HepG2 (cell line): Measurements from ENCODE around the gene MYCBP2. TPM values are rescaled to one million over a fixed set of nuclear protein-coding genes. Genes with fewer than 3 reads are reported as not detected.
A peak's percentile ranks its signal among the peaks of the same experiment; 100 is the strongest.

ENCODE experiments used
- HOMEZ ChIP-seq: IDR thresholded peaks from 2 replicates; pipeline ENCODE4 v1.6.1; 2016; ENCODE audit warnings: low read depth
- MED8 ChIP-seq: sonication (generic); formaldehyde crosslinking; IDR thresholded peaks from 2 replicates; pipeline ENCODE4 v1.8.1; 2023; ENCODE audit warnings: mild to moderate bottlenecking, missing genetic modification reagents; ENCODE audit not compliant: insufficient replicate concordance
- MEF2D ChIP-seq: sonication (generic); formaldehyde crosslinking; IDR thresholded peaks from 2 replicates; pipeline ENCODE4 v1.5.1; 2020; ENCODE audit warnings: mild to moderate bottlenecking, missing genetic modification reagents
- PBX3 ChIP-seq: sonication (generic); formaldehyde crosslinking; IDR thresholded peaks from 2 replicates; pipeline ENCODE4 v1.8.1; 2023; ENCODE audit warnings: missing genetic modification reagents, inconsistent platforms, borderline replicate concordance
- ZNF18 ChIP-seq: sonication (generic); formaldehyde crosslinking; IDR thresholded peaks from 2 replicates; pipeline ENCODE4 v1.8.0; 2022; ENCODE audit warnings: mild to moderate bottlenecking, missing genetic modification reagents; ENCODE audit not compliant: insufficient replicate concordance
- ZNF180 ChIP-seq: sonication (generic); formaldehyde crosslinking; IDR thresholded peaks from 2 replicates; pipeline ENCODE4 v1.4.0; 2020; ENCODE audit warnings: low read depth, missing genetic modification reagents, borderline replicate concordance
- ZNF292 ChIP-seq: sonication (generic); formaldehyde crosslinking; IDR thresholded peaks from 2 replicates; pipeline ENCODE4 v1.8.1; 2022; ENCODE audit warnings: mild to moderate bottlenecking, low read depth, missing genetic modification reagents, borderline replicate concordance
- ZNF562 ChIP-seq: sonication (generic); formaldehyde crosslinking; IDR thresholded peaks from 2 replicates; pipeline ENCODE4 v1.8.0; 2022; ENCODE audit warnings: missing genetic modification reagents, borderline replicate concordance
- ZNF747 ChIP-seq: sonication (generic); formaldehyde crosslinking; IDR thresholded peaks from 2 replicates; pipeline ENCODE4 v1.8.1; 2023; ENCODE audit warnings: missing genetic modification reagents, mild to moderate bottlenecking, borderline replicate concordance
- polyA plus RNA-seq, 8 experiments: library from polyadenylated mRNA; depleted of rRNA in 3 of 8; stranded (reverse) in 7 of 8; unstranded in 1 of 8; fragments of >200 nt; fragmentation: Illumina TruSeq in 4 of 8; extraction: Trizol in 4 of 8; gene quantifications; 2 replicates each; pipeline versions ENCODE4 v1.2.1 to v1.2.3, GENCODE V29; 2011 to 2016; ENCODE audit warnings: low read depth in 4 of 8, missing spikeins in 1 of 8, mixed read lengths in 1 of 8; ENCODE audit not compliant: insufficient read depth in 1 of 8
- total RNA-seq, 5 experiments: library from RNA; depleted of rRNA; stranded (reverse); fragments of >200 nt; fragmentation: Illumina TruSeq; extraction: Trizol; gene quantifications; 2 replicates each; pipeline ENCODE4 v1.2.3, GENCODE V29; 2016; ENCODE audit warnings: low read depth in 1 of 5
- TF ChIP-seq, protein P1 (sequence below): sonication (generic); formaldehyde crosslinking; conservative IDR thresholded peaks from 2 replicates; pipeline ENCODE4 v1.5.0; 2020; ENCODE audit warnings: missing genetic modification reagents
- TF ChIP-seq, protein P2 (sequence below): sonication (generic); formaldehyde crosslinking; IDR thresholded peaks from one replicate; pipeline ENCODE4 v1.5.1; 2020; ENCODE audit warnings: mild to moderate bottlenecking, missing genetic modification reagents; ENCODE audit errors: not compliant biosample characterization

MYCBP2 gene
- total and polyA plus RNA-seq, 2 of the 13 experiments (the other 11 are each of a cell fraction or from before 2014, with no cell fraction given): 16.3 to 35.3 TPM

GRCh38 chr13:77326905-77327604 is at the start of gene MYCBP2 (continued):
- TF ChIP-seq, protein P1, sequence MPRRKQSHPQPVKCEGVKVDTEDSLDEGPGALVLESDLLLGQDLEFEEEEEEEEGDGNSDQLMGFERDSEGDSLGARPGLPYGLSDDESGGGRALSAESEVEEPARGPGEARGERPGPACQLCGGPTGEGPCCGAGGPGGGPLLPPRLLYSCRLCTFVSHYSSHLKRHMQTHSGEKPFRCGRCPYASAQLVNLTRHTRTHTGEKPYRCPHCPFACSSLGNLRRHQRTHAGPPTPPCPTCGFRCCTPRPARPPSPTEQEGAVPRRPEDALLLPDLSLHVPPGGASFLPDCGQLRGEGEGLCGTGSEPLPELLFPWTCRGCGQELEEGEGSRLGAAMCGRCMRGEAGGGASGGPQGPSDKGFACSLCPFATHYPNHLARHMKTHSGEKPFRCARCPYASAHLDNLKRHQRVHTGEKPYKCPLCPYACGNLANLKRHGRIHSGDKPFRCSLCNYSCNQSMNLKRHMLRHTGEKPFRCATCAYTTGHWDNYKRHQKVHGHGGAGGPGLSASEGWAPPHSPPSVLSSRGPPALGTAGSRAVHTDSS (CRISPR knock-in tag): no peak
- TF ChIP-seq HOMEZ (CRISPR knock-in tag): peak; percentile 86
- no peak for TF ChIP-seq ZNF18
- TF ChIP-seq MEF2D (CRISPR knock-in tag): no peak
- peak; percentile 90; the same call in 1 of the 2 replicates for TF ChIP-seq ZNF292 (CRISPR knock-in tag)
- no peak for TF ChIP-seq ZNF747 (CRISPR knock-in tag)
- no peak for TF ChIP-seq PBX3 (CRISPR knock-in tag)
- no peak for TF ChIP-seq MED8
- TF ChIP-seq, protein P2, sequence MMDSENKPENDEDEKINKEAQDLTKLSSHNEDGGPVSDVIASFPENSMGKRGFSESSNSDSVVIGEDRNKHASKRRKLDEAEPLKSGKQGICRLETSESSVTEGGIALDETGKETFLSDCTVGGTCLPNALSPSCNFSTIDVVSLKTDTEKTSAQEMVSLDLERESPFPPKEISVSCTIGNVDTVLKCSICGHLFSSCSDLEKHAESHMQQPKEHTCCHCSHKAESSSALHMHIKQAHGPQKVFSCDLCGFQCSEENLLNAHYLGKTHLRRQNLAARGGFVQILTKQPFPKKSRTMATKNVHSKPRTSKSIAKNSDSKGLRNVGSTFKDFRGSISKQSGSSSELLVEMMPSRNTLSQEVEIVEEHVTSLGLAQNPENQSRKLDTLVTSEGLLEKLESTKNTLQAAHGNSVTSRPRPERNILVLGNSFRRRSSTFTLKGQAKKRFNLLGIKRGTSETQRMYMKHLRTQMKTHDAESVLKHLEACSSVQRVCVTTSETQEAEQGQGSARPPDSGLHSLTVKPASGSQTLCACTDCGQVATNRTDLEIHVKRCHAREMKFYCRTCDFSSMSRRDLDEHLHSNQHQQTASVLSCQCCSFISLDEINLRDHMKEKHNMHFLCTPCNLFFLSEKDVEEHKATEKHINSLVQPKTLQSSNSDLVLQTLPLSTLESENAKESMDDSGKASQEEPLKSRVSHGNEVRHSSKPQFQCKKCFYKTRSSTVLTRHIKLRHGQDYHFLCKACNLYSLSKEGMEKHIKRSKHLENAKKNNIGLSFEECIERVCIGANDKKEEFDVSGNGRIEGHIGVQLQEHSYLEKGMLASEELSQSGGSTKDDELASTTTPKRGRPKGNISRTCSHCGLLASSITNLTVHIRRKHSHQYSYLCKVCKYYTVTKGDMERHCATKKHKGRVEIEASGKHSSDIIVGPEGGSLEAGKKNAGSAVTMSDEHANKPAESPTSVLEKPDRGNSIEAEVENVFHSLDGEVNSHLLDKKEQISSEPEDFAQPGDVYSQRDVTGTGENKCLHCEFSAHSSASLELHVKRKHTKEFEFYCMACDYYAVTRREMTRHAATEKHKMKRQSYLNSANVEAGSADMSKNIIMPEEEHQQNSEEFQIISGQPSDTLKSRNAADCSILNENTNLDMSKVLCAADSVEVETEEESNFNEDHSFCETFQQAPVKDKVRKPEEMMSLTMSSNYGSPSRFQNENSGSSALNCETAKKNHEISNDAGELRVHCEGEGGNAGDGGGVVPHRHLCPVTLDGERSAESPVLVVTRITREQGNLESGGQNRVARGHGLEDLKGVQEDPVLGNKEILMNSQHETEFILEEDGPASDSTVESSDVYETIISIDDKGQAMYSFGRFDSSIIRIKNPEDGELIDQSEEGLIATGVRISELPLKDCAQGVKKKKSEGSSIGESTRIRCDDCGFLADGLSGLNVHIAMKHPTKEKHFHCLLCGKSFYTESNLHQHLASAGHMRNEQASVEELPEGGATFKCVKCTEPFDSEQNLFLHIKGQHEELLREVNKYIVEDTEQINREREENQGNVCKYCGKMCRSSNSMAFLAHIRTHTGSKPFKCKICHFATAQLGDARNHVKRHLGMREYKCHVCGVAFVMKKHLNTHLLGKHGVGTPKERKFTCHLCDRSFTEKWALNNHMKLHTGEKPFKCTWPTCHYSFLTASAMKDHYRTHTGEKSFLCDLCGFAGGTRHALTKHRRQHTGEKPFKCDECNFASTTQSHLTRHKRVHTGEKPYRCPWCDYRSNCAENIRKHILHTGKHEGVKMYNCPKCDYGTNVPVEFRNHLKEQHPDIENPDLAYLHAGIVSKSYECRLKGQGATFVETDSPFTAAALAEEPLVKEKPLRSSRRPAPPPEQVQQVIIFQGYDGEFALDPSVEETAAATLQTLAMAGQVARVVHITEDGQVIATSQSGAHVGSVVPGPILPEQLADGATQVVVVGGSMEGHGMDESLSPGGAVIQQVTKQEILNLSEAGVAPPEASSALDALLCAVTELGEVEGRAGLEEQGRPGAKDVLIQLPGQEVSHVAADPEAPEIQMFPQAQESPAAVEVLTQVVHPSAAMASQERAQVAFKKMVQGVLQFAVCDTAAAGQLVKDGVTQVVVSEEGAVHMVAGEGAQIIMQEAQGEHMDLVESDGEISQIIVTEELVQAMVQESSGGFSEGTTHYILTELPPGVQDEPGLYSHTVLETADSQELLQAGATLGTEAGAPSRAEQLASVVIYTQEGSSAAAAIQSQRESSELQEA: no peak
- TF ChIP-seq ZNF180: no peak
- no peak for TF ChIP-seq ZNF562 (CRISPR knock-in tag)
